HEK293T (cell line): ENCODE results near the gene NDUFS3.

ENCODE experiments used
- CTCF ChIA-PET: fragments of 350-600 bp; formaldehyde crosslinking; extraction: SDS; loops from one replicate; lab custom pipeline; 2021; ENCODE audit warnings: antibody characterized with exemption, inconsistent platforms; lab: Yijun Ruan, JAX
- POLR2A ChIA-PET: fragments of 350-600 bp; formaldehyde crosslinking; extraction: SDS; loops from one replicate; lab custom pipeline; 2020; ENCODE audit warnings: antibody characterized with exemption, inconsistent platforms; lab: Yijun Ruan, JAX
- DNase-seq: peaks from one replicate; pipeline ENCODE4 v3.0.0; 2012; ENCODE audit warnings: mixed read lengths; ENCODE audit errors: extremely low spot score
- ARNT ChIP-seq: fragments of 450-650 bp; IDR thresholded peaks from 2 replicates; pipeline ENCODE4 v1.6.1; 2017; ENCODE audit warnings: mild to moderate bottlenecking
- BHLHE40 ChIP-seq: fragments of 450-650 bp; IDR thresholded peaks from 2 replicates; pipeline ENCODE4 v1.6.1; 2016; ENCODE audit warnings: mild to moderate bottlenecking, moderate library complexity, borderline replicate concordance
- CTBP1 ChIP-seq: fragments of 450-650 bp; IDR thresholded peaks from 2 replicates; pipeline ENCODE4 v1.6.1; 2016; ENCODE audit warnings: borderline replicate concordance
- ELF4 ChIP-seq: fragments of 450-650 bp; IDR thresholded peaks from 2 replicates; pipeline ENCODE4 v1.6.1; 2017; ENCODE audit warnings: antibody characterized with exemption
- FOXA1 ChIP-seq: fragments of 450-650 bp; IDR thresholded peaks from 2 replicates; pipeline ENCODE4 v1.6.1; 2016; ENCODE audit warnings: mild to moderate bottlenecking
- FOXK2 ChIP-seq: fragments of 450-650 bp; IDR thresholded peaks from 2 replicates; pipeline ENCODE4 v1.6.1; 2016; ENCODE audit warnings: mild to moderate bottlenecking
- FOXM1 ChIP-seq: fragments of 450-650 bp; IDR thresholded peaks from 2 replicates; pipeline ENCODE4 v1.6.1; 2017; ENCODE audit warnings: mild to moderate bottlenecking, borderline replicate concordance
- HDGF ChIP-seq: fragments of 450-650 bp; IDR thresholded peaks from 2 replicates; pipeline ENCODE4 v1.6.1; 2017; ENCODE audit warnings: antibody characterized with exemption, borderline replicate concordance
- L3MBTL2 ChIP-seq: fragments of 450-650 bp; conservative IDR thresholded peaks from 2 replicates; pipeline ENCODE4 v1.6.1; 2016; ENCODE audit warnings: mild to moderate bottlenecking
- LEF1 ChIP-seq: fragments of 450-650 bp; IDR thresholded peaks from 2 replicates; pipeline ENCODE4 v1.6.1; 2017; ENCODE audit warnings: mild to moderate bottlenecking, borderline replicate concordance
- NFRKB ChIP-seq: fragments of 450-650 bp; IDR thresholded peaks from 2 replicates; pipeline ENCODE4 v1.6.1; 2016; ENCODE audit warnings: mild to moderate bottlenecking, moderate library complexity
- PKNOX1 ChIP-seq: fragments of 450-650 bp; IDR thresholded peaks from 2 replicates; pipeline ENCODE4 v1.6.1; 2016
- SP1 ChIP-seq: fragments of 450-650 bp; IDR thresholded peaks from 2 replicates; pipeline ENCODE4 v1.6.1; 2017
- SUZ12 ChIP-seq: fragments of 450-650 bp; IDR thresholded peaks from 2 replicates; pipeline ENCODE4 v1.6.1; 2016; ENCODE audit warnings: mild to moderate bottlenecking
- TARDBP ChIP-seq: fragments of 450-650 bp; IDR thresholded peaks from 2 replicates; pipeline ENCODE4 v1.6.1; 2016
- ZNF384 ChIP-seq: fragments of 450-650 bp; IDR thresholded peaks from 2 replicates; pipeline ENCODE4 v1.6.1; 2016

Gene NDUFS3

GRCh38 chr11:47589584-47589976 is 10.7 kb downstream of the NDUFS3 start:
- ChIA-PET POLR2A (no interaction called here), CTCF (no interaction called here)
- DNase-seq, result no peak
- TF ChIP-seq FOXM1, result no peak
- no peak for TF ChIP-seq BHLHE40
- no peak for TF ChIP-seq L3MBTL2
- TF ChIP-seq SUZ12, result no peak
- no peak for TF ChIP-seq FOXK2
- TF ChIP-seq HDGF, result no peak
- no peak for TF ChIP-seq ZNF384
- no peak for TF ChIP-seq CTBP1
- TF ChIP-seq LEF1, result no peak
- no peak for TF ChIP-seq FOXA1
- TF ChIP-seq SP1, result no peak
- no peak for TF ChIP-seq TARDBP
- TF ChIP-seq ARNT, result no peak
- TF ChIP-seq NFRKB, result no peak
- TF ChIP-seq ELF4, result no peak
- TF ChIP-seq PKNOX1, result no peak

- CTCF ChIA-PET, result no interaction called here
- DNase-seq, result no peak
- POLR2A ChIA-PET, result no interaction called here
- no peak for TF ChIP-seq ELF4
- TF ChIP-seq PKNOX1, result no peak
- TF ChIP-seq CTBP1, result no peak
- TF ChIP-seq ARNT, result no peak
- TF ChIP-seq HDGF, result no peak
- no peak for TF ChIP-seq FOXK2
- TF ChIP-seq L3MBTL2, result no peak
- TF ChIP-seq BHLHE40, result no peak
- no peak for TF ChIP-seq SP1
- no peak for TF ChIP-seq SUZ12
- no peak for TF ChIP-seq ZNF384
- no peak for TF ChIP-seq TARDBP
- TF ChIP-seq LEF1, result no peak
- no peak for TF ChIP-seq FOXA1
- TF ChIP-seq FOXM1, result no peak
- TF ChIP-seq NFRKB, result no peak
These were observed 11.3 kb downstream of the NDUFS3 start for GRCh38 chr11:47589977-47590861.

- no peak for DNase-seq
- TF ChIP-seq FOXA1, result no peak
- no peak for TF ChIP-seq SP1
- no peak for TF ChIP-seq BHLHE40
- no peak for TF ChIP-seq NFRKB
- TF ChIP-seq ARNT, result no peak
- TF ChIP-seq ELF4, result no peak
- no peak for TF ChIP-seq L3MBTL2
- TF ChIP-seq FOXM1, result no peak
- TF ChIP-seq HDGF, result no peak
- TF ChIP-seq FOXK2, result no peak
- no peak for TF ChIP-seq CTBP1
- no peak for TF ChIP-seq ZNF384
- no peak for TF ChIP-seq LEF1
- ChIA-PET CTCF (no interaction called here), POLR2A (no interaction called here)
These were observed 12.9 kb downstream of the NDUFS3 start for GRCh38 chr11:47591764-47592163.

GRCh38 chr11:47592251-47592650 is 13.4 kb downstream of the NDUFS3 start:
- no peak for DNase-seq
- CTCF ChIA-PET, result no interaction called here
- no peak for TF ChIP-seq PKNOX1
- TF ChIP-seq FOXM1, result no peak
- TF ChIP-seq FOXA1, result no peak
- TF ChIP-seq LEF1, result no peak
- no peak for TF ChIP-seq BHLHE40
- no peak for TF ChIP-seq L3MBTL2
- no peak for TF ChIP-seq ZNF384
- TF ChIP-seq ELF4, result no peak
- POLR2A ChIA-PET, result no interaction called here

- DNase-seq, result no peak
- POLR2A ChIA-PET, result no interaction called here
- no peak for TF ChIP-seq FOXA1
- TF ChIP-seq SP1, result no peak
- TF ChIP-seq PKNOX1, result no peak
- no peak for TF ChIP-seq BHLHE40
- TF ChIP-seq ZNF384, result no peak
- TF ChIP-seq FOXM1, result no peak
- TF ChIP-seq TARDBP, result no peak
- TF ChIP-seq L3MBTL2, result no peak
- no peak for TF ChIP-seq HDGF
- TF ChIP-seq LEF1, result no peak
- no peak for TF ChIP-seq FOXK2
- no peak for TF ChIP-seq CTBP1
- no peak for TF ChIP-seq NFRKB
- no peak for TF ChIP-seq SUZ12
- no peak for TF ChIP-seq ELF4
- no peak for TF ChIP-seq ARNT
- CTCF ChIA-PET, result no interaction called here
These were observed 14.1 kb downstream of the NDUFS3 start for GRCh38 chr11:47592970-47593369.
